ENCODE results near the gene FAM168A.

Gene FAM168A

DNA sequence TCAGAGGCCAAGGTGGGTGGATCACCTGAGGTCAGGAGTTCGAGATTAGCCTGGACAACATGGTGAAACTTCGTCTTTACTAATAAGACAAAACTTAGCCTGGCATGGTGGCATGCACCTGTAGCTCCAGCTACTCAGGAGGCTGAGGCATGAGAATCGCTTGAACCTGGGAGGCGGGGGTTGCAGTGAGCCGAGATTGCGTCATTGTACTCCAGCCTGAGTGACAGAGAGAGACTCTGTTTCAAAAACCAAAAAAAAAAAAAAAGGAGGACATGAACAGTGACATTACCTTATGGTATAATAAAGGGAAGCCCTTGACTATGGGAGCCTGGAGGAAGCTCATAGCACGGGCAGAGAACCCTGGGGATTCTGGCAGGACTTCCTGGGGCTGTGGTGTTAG lies 32.0 kb upstream of the FAM168A start:
- peak; percentile 27 for DNase-seq (ENCODE audit: low read depth)
- TF ChIP-seq MYC (IDR thresholded peaks at IDR 0.05; ENCODE audit: low read depth, low read length): no peak
- TF ChIP-seq, protein P1, sequence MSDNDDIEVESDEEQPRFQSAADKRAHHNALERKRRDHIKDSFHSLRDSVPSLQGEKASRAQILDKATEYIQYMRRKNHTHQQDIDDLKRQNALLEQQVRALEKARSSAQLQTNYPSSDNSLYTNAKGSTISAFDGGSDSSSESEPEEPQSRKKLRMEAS (IDR thresholded peaks at IDR 0.05; ENCODE audit: low read depth, low read length): no peak
- TF ChIP-seq, protein P2, sequence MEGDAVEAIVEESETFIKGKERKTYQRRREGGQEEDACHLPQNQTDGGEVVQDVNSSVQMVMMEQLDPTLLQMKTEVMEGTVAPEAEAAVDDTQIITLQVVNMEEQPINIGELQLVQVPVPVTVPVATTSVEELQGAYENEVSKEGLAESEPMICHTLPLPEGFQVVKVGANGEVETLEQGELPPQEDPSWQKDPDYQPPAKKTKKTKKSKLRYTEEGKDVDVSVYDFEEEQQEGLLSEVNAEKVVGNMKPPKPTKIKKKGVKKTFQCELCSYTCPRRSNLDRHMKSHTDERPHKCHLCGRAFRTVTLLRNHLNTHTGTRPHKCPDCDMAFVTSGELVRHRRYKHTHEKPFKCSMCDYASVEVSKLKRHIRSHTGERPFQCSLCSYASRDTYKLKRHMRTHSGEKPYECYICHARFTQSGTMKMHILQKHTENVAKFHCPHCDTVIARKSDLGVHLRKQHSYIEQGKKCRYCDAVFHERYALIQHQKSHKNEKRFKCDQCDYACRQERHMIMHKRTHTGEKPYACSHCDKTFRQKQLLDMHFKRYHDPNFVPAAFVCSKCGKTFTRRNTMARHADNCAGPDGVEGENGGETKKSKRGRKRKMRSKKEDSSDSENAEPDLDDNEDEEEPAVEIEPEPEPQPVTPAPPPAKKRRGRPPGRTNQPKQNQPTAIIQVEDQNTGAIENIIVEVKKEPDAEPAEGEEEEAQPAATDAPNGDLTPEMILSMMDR (IDR thresholded peaks at IDR 0.05; ENCODE audit: low read depth, low read length): no peak
- no peak for TF ChIP-seq POLR2A (IDR thresholded peaks at IDR 0.05; ENCODE audit: extremely low read depth, insufficient read length)
- no peak overlapping the region for H3K4me3 ChIP-seq (ENCODE audit: low read depth, low read length)

DNA sequence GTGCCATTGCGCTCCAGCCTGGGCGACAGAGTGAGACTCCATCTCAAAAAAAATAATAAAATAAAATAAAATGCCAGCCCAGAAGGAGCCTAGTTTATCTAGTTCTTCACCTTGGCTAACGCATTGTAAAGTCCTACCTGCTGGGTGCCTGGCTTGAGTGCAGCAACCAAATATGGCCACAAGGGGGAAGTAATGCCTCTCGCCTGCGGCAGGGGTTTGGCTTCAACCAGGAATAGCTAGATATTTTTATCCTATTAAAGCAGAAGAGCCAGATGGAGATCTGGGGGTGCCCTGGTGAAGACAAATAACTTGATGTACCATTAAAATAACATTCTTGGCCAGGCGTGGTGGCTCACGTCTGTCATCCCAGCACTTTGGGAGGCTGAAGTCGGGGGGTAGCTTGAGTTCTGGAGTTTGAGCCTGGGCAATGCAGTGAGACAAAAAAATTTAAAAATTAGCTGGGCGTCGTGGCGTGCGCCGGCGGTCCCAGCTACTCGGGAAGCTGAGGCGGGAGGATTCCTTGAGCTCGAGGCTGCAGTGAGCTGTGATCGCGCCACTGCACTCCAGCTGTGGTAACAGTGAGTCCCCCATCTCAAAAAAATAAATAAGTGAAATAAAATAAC lies 27.9 kb upstream of the FAM168A start:
- peak; percentile 74 for DNase-seq (ENCODE audit: low read depth)
- H3K4me3 ChIP-seq (ENCODE audit: low read depth, low read length): no peak overlapping the region
- TF ChIP-seq, protein P1 (IDR thresholded peaks at IDR 0.05; ENCODE audit: low read depth, low read length): no peak
- TF ChIP-seq, protein P2 (IDR thresholded peaks at IDR 0.05; ENCODE audit: low read depth, low read length): peak; percentile 93

DNA sequence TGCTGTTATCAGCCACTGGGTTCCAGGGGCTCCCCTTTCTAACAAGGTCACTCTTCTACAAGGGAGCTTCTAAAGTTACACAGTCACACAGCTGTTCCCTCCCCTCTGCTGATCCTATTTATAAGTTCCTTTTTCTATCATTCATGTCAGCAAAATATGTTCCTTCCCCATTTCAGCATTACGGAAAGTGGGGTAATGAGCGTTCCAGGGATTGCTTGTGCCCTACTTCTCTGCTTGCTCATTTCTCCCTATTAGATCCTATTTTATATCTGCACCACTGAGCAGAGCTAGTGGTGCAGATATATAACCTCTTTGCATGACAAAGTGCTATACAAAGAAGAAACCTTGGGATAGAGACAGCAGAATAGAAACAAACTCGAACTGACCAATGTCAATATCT lies 25.8 kb upstream of the FAM168A start:
- DNase-seq (ENCODE audit: low read depth): peak; percentile 81
- TF ChIP-seq MYC (IDR thresholded peaks at IDR 0.05; ENCODE audit: low read depth, low read length): no peak
- no peak overlapping the region for H3K4me3 ChIP-seq (ENCODE audit: low read depth, low read length)

DNA sequence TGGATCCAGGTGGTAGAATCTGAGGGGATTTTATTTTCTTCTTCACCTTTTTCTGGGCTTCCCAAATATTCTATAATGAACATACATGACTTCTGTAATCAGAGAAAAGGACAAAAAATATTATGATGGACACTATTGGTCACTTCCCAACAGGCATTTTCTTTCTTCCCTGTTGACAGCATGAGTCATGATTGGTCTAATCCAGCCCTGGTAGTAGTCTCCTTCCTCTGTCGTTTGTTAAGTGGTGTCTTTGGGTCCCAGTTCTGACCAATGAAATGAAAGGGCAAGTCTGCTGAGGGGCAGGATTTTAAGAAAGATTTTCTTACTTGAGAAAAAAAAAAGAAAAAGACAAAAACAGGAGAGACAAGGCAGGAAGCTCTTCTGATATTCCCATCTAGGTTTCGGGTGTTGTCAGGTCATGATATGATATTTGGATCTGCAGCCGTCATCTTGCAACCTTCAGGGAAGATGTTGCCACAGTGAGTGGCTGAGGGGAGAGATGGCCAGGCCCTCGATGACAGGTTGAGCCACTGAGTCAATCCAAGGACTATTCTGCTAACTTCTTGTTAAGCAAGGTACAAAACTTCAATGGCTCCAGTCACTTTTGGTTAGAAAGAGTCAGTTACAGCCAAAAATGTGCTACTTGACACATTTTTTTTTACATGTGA lies 25.1 kb upstream of the FAM168A start:
- TF ChIP-seq, protein P2 (IDR thresholded peaks at IDR 0.05; ENCODE audit: low read depth, low read length): no peak
- TF ChIP-seq POLR2A (IDR thresholded peaks at IDR 0.05; ENCODE audit: extremely low read depth, insufficient read length): no peak
- TF ChIP-seq, protein P1 (IDR thresholded peaks at IDR 0.05; ENCODE audit: low read depth, low read length): no peak
- no peak for TF ChIP-seq MYC (IDR thresholded peaks at IDR 0.05; ENCODE audit: low read depth, low read length)
- DNase-seq (ENCODE audit: low read depth): no peak
- no peak overlapping the region for H3K4me3 ChIP-seq (ENCODE audit: low read depth, low read length)

DNA sequence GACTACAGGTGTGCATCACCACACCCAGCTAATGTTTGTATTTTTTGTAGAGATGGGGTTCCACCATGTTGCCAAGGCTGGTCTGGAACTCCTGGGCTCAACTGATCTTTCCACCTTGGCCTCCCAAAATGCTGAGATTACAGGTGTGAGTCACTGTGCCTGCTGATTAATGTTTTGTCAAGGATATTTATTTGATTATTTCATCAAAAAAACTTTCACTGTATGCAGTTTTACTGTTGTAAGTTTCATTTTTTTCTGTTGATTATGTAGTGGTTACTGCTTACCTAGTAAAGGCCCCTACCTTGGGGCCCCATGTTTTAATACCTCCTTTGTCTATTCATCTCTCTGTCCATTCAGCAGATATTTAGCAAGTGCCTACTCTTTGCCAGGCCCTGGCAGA lies 16.7 kb upstream of the FAM168A start:
- DNase-seq (ENCODE audit: low read depth): no peak
- H3K4me3 ChIP-seq (ENCODE audit: low read depth, low read length): no peak overlapping the region
- TF ChIP-seq, protein P2 (IDR thresholded peaks at IDR 0.05; ENCODE audit: low read depth, low read length): no peak

DNA sequence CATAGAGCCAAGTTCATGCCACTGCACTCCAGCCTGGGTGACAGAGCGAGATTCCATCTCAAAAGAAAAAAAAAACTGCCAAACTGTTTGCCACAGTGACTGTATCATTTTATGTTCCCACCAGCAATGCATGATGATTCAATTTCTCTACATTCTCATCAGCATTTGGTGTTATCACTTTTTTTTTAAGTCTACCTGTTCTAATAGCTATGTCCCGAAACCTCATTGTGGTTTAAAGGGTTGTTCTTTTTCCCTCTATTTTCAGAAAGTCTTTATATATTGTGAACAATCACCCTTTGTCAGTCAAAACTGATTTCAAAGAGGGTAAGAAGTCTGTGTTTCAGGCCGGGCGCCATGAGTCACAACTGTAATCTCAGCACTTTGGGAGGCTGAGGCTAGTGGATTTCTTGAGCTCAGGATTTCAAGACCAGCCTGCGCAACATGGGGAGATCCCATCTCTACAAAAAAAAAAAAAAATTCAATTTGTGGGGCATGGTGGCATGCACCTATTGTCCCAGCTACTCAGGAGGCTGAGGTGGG lies 14.8 kb upstream of the FAM168A start:
- no peak overlapping the region for H3K4me3 ChIP-seq (ENCODE audit: low read depth, low read length)
- DNase-seq (ENCODE audit: low read depth): no peak
- TF ChIP-seq MYC (IDR thresholded peaks at IDR 0.05; ENCODE audit: low read depth, low read length): no peak
- TF ChIP-seq, protein P1 (IDR thresholded peaks at IDR 0.05; ENCODE audit: low read depth, low read length): no peak
- no peak for TF ChIP-seq POLR2A (IDR thresholded peaks at IDR 0.05; ENCODE audit: extremely low read depth, insufficient read length)
- TF ChIP-seq, protein P2 (IDR thresholded peaks at IDR 0.05; ENCODE audit: low read depth, low read length): no peak
